Measurements from ENCODE around the gene ADAMTSL2.

ADAMTSL2 gene

GRCh38 chr9:133576875-133577736 lies 42.6 kb downstream of the ADAMTSL2 start:
- no peak for DNase-seq

- no peak for DNase-seq
Observed at GRCh38 chr9:133577737-133578112, 43.2 kb downstream of the ADAMTSL2 start.

GRCh38 chr9:133578524-133579441 lies 44.3 kb downstream of the ADAMTSL2 start:
- no peak for DNase-seq

- no peak for DNase-seq
Observed at GRCh38 chr9:133579601-133580418, 45.3 kb downstream of the ADAMTSL2 start.

- no peak for DNase-seq
Observed at GRCh38 chr9:133580419-133580738, 45.9 kb downstream of the ADAMTSL2 start.

GRCh38 chr9:133581011-133581410 lies 46.5 kb downstream of the ADAMTSL2 start:
- DNase-seq: no peak

GRCh38 chr9:133581513-133582343 lies 47.2 kb downstream of the ADAMTSL2 start:
- DNase-seq: no peak

GRCh38 chr9:133582501-133583045 lies 48.1 kb downstream of the ADAMTSL2 start:
- DNase-seq: no peak

- DNase-seq: no peak
Observed at GRCh38 chr9:133583111-133583510, 48.6 kb downstream of the ADAMTSL2 start.

GRCh38 chr9:133583586-133583985 lies 49.1 kb downstream of the ADAMTSL2 start:
- DNase-seq: no peak

- no peak for DNase-seq
Observed at GRCh38 chr9:133584167-133584558, 49.7 kb downstream of the ADAMTSL2 start.

- peak; percentile 82 for DNase-seq
Observed at GRCh38 chr9:133584559-133585476, 50.3 kb downstream of the ADAMTSL2 start.

- DNase-seq: peak; percentile 21
Observed at GRCh38 chr9:133585481-133586351, 51.2 kb downstream of the ADAMTSL2 start.

GRCh38 chr9:133587051-133587450 lies 52.5 kb downstream of the ADAMTSL2 start:
- no peak for DNase-seq

- no peak for DNase-seq
Observed at GRCh38 chr9:133587466-133587865, 53.0 kb downstream of the ADAMTSL2 start.

- DNase-seq: no peak
Observed at GRCh38 chr9:133589454-133590227, 55.1 kb downstream of the ADAMTSL2 start.

GRCh38 chr9:133590231-133590855 lies 55.8 kb downstream of the ADAMTSL2 start:
- no peak for DNase-seq

Measured in NCI-H748 treated with DMSO at 0.1 percent for 48 hours (cell line).